NCI-H1105 (cell line): ENCODE results near the gene CYB5B.
A peak's percentile ranks its signal among the peaks of the same experiment; 100 is the strongest.

Experiments
- DNase-seq: peaks from one replicate; lab custom pipeline; 2025; lab: John Stamatoyannopoulos, UW

CYB5B gene, protein sequence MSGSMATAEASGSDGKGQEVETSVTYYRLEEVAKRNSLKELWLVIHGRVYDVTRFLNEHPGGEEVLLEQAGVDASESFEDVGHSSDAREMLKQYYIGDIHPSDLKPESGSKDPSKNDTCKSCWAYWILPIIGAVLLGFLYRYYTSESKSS

DNA sequence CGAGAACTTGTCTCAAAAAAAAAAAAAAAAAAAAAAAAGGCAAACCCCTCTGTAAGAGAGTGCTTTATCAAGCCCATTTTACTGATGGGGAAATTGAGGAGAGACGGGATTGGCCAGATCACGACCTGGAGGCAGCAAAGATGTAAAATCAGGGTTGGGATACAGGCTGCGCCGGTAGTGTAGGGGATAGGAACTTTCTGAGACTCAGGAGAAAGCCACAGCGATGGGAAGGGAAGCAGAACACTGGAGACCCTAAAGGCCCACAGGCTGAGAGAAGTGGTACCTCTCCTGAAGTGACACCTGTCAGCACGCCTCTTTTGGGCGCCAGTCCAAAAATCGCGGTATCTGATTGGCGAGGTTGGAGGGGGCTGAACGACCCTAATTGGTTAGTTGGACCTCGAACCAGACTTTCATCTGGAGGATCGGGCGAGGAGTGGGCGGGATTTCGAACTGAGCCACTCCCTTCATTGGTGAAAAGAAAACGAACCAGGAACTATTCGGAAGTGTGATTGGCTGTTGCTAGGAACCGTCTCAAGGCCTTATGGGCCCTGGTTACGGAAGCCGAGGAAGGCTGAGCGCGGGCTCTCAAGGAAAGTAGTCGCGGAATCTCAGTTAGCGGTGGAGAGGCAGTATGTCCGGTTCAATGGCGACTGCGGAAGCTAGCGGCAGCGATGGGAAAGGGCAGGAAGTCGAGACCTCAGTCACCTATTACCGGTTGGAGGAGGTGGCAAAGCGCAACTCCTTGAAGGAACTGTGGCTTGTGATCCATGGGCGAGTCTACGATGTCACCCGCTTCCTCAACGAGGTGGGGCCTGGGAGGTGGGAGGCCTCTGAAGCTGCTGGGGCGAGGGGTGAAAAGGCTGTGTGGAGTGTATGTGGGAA lies at the start of gene CYB5B:
Gene CYB5B, plus strand, starts transcription at position 567 of the 882 bp plus-strand sequence. Its CDS starts 65 bp downstream, at position 632.
- DNase-seq: peak; percentile 89

DNA sequence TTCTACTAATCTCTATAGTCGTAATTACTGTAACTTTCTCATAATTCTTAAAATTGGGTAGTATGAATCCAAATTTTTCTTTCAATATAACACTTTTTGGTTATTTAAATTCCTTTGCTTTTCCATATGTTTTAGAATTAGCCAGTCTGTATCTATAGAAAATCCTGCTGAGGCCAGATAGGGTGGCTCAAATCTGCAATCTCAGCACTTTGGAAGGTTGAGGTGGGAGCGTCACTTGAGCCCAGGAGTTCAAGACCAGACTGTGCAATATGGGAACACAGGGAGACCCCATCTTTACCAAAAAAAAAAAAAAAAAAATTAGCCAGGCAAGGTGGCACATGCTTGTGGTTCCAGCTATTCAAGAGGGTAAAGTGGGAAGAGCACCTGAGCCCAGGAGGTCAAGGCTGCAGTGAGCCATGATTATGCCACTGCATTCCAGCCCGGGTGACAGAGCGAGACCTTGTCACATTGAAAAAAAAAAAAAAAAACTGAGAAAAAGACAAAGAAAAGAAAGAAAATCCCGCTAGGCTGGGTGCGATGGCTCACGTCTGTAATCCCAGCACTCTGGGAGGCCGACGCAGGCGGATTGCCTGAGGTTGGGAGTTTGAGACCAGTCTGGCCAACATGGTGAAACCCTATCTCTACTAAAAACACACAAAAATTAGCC lies 47.9 kb upstream of the CYB5B start:
- DNase-seq: no peak

DNA sequence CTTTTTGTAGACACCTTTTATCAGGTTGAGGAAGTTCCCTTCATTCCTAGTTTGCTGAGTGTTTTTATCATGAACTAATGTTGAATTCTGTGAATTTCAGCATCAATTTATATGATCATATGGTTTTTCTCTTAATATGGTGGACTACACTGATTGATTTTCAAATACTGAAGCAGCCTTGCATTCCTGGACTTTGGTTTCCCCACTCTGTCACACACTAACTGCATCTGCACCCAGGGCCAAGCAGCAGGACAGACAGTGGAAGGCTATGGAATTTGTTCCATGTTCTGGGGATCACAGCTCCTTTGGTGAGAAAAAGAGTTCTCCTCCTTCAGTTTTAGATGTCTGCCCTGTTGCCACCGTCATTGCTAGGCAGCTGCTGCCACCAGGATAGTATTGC lies 46.4 kb upstream of the CYB5B start:
- DNase-seq: no peak

DNA sequence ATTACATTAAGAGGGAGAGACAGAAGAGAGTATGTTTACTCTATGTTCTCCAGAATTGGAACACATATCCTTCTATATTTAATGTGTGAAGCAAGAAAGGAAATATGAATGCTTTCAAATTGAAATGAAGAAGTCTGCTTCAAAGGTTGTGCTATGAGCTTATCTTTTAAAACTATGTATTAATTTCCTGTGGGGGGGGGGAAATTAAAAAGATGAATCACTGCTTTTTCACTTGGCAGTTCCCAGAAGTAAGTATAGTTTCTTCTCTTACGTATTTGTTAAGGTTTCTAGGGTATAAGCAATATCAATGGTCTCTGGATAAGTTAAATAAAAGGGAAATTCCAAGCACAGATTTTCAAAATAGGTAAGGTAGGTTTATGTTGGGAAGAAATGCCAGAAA lies 45.7 kb upstream of the CYB5B start:
- DNase-seq: no peak

DNA sequence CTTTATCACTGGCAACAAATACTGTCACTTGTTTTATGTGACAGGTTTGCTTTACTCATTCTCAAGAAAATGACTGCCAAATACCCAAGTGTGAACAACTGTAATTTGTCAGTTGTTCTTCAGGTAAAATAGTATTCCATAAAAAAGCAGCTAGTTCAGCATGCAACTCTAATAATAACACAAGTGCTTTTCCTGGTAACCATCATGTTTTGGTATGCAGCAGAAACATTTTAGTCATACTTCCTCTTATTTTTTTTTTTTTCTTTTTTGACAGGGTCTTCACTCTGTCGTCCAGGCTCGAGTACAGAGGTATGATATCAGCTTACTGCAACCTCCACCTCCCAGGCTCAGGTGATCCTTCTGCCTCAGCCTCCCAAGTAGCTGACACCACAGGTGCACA lies 43.2 kb upstream of the CYB5B start:
- no peak for DNase-seq

DNA sequence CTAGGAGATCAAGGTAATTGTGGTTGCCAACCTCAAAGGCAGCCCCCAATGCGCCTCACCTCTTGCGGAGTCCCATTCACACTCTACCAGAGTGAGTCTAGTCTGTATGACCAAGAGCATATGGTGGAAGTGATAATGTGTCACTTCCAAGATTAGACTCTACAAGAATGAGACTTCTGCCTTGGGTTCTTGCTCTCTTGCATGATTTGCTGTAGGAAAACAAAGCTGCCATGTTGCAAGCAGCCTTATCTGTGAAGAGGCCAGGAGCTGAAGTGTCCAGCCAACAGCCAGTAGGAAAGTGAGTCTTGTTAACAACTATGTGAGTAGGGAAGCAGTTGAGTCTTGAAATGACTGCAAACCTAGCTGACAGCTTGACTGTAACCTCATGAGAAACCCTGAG lies 42.0 kb upstream of the CYB5B start:
- DNase-seq: no peak

DNA sequence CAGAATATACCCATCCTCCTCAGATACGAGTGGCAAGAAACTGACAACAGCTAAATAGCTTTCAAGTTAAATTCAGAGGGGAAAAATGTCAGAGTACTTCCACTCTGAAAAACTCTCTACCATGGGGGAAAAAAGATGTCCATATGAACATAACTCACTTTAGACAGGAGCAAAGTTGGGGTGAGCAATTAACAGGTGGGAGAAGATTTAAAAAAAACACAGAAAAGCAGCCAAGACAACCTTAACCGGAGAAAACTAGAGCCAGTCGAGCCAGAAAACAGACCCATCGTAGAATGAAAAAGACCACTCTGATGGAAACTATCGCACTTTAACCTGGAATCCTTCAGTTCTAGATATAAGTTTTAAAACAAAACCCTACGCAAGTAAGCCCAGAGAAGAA lies 39.4 kb upstream of the CYB5B start:
- DNase-seq: no peak

DNA sequence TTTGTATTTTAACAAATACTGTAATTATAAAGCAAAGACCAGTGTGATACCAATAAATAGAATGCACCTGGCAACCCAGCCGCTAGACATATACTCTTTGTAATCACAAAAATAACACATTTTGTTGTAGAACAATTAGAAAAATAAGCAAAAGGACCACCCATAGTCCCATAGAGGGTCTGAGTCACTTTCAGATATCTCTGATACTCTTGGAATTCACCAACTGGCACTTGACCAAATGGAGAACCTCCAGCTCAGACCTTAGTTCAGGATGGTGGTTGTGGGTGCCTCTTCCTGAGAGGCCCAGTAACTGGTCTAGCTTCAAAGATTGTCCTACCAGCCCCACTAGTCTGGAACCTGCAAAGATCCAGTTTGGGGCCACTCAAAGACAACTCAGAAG lies 37.8 kb upstream of the CYB5B start:
- no peak for DNase-seq

DNA sequence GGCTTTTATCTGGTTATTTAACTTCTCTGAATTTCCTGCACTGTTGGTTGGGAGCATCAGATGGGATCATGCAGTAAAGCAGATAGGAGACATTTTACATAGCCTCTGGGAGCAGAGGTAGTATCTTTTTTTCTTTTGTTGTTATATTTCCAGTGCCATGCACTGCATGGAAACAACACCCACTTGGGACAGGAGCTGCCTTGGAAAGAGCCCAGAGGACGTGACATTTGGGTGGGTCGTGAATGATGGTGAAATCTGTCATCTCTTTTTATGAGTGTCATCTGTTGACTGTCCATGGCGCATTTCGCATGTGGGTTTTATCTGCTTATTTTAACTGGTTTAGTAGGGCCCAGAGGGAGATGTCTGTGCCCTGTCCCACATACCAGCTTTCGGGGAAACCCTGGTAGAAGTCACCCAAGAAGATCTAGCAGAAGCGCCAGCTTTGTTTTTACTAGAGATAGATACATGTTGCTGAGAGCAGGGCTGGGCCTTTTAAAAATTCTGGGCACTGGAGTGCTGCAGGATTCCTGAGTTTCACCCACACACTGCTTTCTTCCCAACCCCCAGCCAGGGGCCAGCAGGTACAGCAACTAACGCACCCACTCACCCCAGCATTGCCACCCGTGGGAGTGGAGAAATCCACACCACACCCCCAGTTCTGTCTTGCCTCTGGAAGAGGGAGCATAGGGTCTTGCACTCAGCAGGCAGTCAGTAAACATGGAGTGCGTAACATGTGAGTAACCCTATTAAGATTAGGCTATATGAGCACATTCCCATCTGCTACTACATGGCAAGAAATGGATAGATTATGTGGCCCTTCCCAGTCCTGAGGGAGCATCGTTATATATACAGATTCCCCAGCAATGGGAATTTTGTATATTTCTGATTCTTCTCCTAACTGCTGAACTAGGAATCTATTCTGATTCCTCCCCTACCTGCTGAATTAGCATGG lies 30.2 kb upstream of the CYB5B start:
- DNase-seq: no peak

DNA sequence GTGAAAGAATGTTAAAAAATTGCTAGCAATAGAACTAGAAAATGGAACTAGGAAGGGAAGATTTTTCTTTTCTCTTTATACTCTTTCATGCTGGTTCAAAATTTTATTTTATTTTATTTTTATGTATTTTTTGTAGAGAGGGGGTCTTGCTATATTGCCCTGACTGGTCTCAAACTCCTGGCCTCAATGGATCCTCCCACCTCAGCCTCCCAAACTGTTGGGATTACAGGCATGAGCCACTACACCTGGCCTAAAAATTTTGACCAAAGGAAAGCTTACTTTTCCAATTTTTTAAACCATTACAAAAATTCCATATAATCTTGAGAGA lies 28.6 kb upstream of the CYB5B start:
- no peak for DNase-seq

DNA sequence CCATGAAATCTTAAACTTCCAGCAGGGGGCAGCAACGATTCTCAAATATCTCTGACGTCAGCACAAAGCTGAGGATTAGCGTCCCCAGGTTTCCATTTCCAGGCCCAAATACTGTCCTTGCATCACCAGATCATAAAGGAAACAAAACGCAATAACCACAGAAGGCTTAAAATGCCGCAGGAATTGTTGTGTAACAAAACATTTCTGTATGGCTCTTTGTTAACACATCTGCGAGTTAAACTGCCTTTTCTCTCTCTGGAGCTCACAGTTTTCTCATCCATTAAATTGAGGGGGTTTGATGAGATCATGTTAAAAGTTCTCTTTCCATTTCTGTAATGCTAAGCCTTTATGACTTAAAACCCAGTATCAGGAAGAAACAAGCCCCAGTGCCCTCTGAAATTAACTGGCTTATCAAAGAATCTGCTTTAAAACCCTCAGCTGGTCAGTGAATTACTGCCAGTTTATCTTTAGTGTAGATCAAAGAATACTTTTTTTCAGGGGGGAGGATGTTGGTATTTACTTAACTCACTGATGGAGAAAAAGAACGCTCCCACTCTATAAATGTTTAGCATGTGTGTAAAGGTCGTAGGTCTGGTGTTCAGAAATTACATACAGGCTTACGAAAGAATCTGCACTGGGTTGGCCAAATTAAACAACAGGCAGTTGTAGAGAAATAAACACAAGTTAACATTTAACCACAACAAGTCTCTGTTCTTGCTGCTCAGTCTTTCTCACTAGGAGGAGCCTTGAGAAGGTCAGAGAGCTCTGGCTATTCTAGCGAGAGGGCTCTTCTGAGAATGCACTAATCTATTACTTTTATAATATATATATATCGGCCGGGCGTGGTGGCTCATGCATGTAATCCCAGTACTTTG lies 28.0 kb upstream of the CYB5B start:
- peak; percentile 66 for DNase-seq

DNA sequence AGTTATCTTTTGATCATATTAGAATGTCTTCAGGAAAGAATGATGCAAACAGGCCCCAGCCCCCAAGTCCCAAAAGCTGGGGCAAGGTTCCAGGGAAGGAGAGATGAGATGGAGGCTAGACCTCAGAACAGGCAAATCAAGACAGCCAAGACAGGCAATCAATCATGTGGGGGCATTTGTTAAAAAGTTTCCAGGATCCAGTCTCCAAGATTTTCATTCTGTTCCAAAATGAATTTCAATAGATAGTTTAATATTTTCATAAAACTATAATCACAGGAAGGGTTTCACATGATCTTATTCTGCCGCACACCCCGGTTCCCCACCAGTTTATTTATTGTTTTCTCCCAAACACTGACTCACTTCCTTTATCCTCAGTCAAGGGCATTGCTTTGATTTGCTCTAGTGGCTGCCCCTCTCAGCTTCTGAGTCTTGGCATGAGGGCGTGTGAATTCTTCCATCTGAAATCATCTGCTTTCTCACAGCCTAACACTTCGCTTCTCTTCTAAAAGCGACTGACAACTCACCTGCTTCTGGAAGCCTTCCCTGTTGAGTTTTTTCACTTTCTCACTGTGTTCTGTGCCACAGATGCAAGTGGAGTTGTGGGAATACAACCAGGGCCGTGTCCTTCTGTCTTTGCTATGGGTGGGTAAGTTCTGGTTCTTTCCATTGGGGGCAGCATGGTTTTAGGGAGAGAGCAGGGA lies 26.4 kb upstream of the CYB5B start:
- no peak for DNase-seq

DNA sequence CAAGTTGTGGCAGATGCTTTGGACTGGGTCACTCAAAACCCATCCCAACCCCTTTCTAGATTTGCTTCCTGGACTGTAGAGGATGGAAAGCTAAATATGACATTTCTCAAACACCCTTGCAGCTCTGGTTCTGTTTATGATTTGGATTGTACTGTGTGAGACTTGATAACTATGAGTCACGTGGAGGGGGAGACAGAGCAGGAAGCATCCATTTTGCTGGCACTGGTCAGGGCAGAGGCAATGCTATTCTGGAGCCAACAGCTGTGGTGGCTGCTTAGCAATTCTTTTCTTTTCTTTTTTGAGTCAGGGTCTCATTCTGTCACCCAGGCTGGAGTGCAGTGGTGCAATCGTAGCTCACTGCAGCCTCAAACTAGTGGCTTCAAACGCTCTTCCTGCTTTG lies 25.1 kb upstream of the CYB5B start:
- DNase-seq: no peak

DNA sequence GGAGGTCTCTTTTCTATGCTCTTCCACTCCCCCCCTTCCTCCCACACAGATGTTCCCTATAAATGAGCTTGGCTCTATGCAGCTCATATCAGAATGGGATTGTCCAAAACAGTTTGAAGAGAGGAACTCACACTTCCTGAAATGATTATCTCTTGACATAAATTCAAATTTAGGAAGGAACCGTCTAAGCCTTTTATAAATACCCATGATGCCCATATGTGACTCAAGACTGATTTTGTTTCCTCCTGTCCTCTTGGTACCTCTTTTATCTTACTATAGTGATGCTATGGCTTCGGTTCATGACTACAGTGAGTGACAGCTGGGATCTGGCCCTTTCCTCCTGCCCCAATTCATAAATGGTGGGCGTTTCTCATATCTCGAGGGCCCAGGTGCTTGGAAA lies 22.0 kb upstream of the CYB5B start:
- no peak for DNase-seq

DNA sequence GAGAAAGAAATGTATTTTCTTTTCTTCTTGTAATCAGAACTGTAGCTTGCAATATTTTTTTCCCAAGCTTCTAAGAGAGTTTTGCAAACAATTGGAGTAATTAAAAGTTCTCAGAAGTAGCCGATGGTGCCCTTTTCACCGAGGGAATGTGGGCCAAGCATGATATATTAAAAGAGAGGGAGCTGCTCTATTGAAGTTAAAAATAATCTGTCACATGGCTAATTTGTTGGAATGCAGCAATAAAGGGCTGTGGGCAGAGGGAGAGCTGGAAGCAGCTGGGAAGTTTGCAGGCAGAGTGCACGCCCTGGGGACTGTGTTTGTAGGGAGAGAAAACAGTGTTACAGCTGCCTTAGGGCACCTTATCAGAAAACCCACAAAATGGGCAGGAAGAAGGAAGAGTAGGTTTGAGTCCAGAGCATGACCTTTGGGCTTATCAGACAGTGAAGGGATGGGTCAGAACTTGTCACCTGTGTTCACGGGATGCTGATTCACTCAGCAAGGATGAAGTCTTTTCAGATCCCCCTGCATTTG lies 20.1 kb upstream of the CYB5B start:
- DNase-seq: no peak

DNA sequence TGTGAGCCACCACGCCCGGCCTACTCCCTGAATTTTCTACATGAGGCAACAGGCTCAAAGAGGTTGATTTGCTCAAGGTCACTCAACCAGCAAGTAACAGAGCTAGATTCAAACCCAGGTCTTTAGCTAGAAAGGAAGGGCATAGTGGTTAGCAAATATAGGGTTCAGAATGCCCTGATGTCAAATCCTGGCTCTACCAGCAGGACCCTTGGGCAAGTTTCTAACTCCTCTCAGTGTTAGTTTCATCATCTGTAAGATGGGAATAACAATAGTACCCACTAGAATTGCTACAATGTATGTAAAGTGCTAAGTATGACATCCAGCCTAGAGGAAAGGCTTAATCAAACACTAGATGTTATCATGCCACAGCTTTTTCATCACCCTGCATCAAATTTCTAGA lies 19.1 kb upstream of the CYB5B start:
- no peak for DNase-seq

DNA sequence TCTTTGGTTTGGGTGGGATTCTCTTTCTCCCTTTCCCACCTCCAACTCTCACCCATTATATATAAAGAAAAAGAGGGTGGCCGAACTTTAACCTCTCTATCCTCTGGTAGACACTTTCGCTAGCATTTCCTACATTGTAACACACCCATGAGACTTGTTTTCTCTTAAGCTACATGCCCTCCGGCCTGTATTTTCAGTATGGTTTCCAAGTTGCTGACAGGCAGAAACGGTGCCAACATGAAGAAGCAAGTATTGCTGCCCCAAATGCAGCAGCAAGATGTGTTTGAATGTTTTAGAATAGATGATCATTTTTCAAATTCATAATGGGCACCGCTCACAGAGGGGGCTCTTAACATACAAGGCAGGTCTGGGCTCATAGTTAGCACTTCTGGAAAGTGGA lies 18.7 kb upstream of the CYB5B start:
- DNase-seq: no peak

DNA sequence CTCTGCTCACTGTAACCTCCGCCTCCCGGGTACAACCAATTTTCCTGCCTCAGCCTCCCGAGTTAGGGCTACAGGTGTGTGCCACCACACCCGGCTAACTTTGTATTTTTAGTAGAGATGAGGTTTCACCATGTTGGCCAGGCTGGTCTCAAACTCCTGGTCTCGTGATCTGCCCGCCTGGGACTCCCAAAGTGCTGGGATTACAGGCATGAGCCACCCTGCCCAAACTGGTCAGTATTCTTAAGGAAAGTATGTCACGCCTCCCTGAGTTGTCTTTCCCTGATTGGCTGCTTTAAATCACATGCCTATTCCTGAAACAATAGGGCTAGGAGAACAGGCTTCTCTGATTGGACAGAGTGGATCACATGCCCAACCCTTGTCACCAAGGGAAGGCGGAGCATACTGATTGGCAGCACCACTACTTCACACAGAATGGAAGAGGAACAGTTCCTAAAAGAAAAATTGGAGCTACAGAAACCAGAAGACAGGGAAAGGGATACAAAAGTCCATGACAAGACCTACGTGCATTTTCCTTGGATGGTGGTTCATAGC lies 17.6 kb upstream of the CYB5B start:
- no peak for DNase-seq

DNA sequence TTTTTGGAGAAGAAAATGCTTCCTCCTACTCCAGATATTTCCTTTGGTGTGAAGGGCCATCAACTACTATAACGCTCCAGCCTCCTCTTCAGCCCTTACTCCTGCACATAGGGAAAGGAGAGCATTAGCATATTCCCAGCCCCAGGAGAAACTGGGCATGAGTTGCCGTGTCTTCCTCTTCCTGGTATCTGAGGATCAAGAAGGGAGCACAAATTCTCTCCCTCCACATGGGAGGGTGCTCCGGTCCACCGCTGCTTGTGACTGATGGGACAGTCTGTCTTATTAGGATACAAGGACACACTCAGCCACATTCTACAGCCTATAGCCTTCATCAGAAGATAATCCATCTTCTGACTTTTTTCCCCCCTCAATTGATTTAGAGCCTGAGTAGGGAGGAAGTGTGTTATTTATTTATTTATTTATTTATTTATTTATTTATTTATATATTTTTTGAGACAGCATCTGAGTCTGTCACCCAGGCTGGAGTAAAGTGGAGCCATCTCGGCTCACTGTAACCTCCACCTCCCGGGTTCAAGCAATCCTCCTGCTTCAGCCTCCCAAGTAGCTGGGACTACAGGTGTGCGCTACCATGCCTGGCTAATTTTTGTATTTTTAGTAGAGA lies 16.6 kb upstream of the CYB5B start:
- no peak for DNase-seq

DNA sequence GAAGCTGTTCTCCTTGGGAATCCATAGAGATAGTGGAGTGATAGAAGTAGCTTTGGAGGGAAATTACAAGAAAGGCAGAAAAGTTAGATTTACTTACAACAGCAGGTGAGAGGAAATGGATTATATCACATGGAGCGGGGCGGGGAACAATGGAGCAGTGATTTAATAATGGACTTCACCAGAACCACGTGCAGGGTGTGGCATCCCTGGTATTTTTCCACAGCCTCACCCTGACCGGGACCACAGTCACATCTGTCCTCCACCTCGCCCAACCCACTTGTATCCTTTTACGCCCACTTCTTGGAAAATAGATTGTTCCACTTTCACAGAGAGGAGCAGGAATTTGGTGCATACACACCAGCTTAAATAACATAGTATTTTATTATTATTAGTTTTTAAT lies 15.9 kb upstream of the CYB5B start:
- no peak for DNase-seq
